VCaP (cell line): ENCODE data around the gene ABCC12.

ENCODE experiments used
- H3K27ac ChIP-seq: fragments of 450-650 bp; 2 replicates; pipeline ENCODE4 v1.5.1; 2017
- CTCF ChIP-seq: fragments of 450-650 bp; conservative IDR thresholded peaks from 2 replicates; pipeline ENCODE4 v1.5.1; 2017; ENCODE audit warnings: mild to moderate bottlenecking, moderate library complexity

Gene ABCC12

GRCh38 chr16:48155926-48156789, at the start of gene ABCC12:
ABCC12 (minus strand) TSS chr16:48155993; CDS start chr16:48146424, 9,569 bp downstream.
- no peak within 1 kb of the TSS for H3K27ac ChIP-seq
- TF ChIP-seq CTCF, result no peak

- H3K27ac ChIP-seq, result no peak overlapping the region
Observed at GRCh38 chr16:48204825-48205151, 49.0 kb upstream of the ABCC12 start.

GRCh38 chr16:48203974-48204824, 48.4 kb upstream of the ABCC12 start:
- TF ChIP-seq CTCF, result no peak
- H3K27ac ChIP-seq, result no peak overlapping the region

More at GRCh38 chr16:48204825-48205151, 49.0 kb upstream of the ABCC12 start:
- no peak for TF ChIP-seq CTCF

GRCh38 chr16:48201515-48202201, 45.9 kb upstream of the ABCC12 start:
- no peak for TF ChIP-seq CTCF
- no peak overlapping the region for H3K27ac ChIP-seq

- TF ChIP-seq CTCF, result no peak
- H3K27ac ChIP-seq, result no peak overlapping the region
Observed at GRCh38 chr16:48197294-48197693, 41.5 kb upstream of the ABCC12 start.

GRCh38 chr16:48194828-48195556, 39.2 kb upstream of the ABCC12 start:
- TF ChIP-seq CTCF, result no peak
- H3K27ac ChIP-seq, result peak overlapping the region; percentile 60
